DMS114 treated with DMSO at 0.1 percent for 48 hours (cell line): ENCODE data around the gene GPN1.
"Not testable (repeated sequence)": the region's sequence is repeated elsewhere in the genome, so short reads cannot be mapped to it uniquely, and the experiment has no call there.

Source experiments
- DNase-seq: peaks from one replicate; lab custom pipeline; 2025; ENCODE audit not compliant: unreplicated experiment; lab: John Stamatoyannopoulos, UW

Gene GPN1

DNA sequence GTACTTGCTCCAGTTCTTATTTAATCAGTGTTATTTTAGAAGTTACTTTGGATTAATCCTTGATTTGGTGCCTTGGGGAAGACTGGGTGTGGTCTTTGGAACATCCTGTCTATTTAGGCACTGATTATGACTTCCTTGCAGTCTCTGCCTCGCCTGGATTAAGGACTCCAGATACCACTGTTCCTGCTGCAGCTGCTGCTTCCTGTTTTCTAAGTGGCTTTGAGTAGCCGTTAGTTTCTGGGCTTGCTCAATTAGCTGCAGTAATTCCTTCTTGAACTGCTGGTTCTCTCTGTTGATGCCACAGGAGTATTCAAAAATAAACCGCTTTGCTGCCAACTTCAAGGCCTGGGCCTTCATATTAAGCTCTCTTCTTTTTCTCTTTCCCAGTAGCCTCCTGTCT lies 1.9 kb upstream of the GPN1 start:
- DNase-seq, result not testable (repeated sequence)

DNA sequence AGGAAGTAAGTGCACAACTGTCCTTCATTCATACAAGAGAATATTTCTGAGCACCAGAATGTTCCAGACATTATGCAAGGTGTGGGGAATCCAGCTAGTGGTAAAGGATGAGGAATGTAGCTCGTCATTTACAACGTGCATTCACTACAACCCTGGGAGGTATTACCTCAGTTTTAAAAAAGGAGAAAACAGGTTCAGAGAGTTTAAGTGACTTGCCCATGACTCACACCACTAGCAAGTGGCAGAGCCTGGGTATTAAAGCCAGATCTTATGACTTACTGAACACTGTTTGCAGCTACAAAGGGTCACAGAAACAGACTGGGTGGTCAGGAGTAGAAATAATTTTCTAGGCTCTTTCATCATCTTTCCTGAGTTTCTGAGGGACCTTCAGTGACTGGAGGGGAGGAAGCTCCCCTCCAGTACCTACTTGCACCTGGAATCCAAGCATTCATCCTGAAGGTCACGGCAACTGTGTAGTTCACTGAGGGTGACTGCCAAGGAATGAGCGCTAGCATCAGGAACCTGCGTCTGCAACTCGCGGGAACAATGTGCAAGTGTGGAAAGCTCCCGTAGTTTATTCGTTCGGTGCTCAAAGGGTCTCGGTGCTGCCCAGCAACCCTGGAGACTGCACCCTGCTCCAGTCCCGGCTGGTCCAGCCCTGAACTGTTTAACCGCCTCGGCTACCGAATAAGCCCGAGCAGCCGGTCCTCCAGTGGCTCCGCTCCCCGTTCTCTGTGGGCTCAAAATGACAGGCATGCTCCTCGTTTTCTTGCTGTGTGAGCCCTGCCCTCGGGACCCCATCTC lies 685 bp upstream of the GPN1 start:
- DNase-seq, result no peak

DNA sequence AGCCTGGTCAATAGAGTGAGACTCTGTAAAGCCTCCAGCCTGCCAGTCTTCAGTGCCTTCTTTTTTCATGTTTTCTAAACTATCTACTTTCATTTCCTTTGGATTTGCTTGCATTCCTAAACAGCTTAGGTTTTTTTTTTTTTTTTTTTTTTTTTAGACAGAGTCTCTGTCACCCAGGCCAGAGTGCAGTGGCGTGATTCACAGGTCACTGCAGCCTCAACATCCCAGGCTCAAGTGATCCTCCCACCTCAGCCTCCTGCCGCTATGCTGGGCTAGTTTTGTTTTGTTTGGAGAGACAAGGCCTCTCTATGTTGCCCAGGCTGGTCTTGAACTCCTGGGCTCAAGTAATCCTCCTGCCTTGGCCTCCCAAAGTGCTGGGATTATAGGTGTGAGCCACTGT lies 1.4 kb downstream of the GPN1 start:
- not testable (repeated sequence) for DNase-seq

DNA sequence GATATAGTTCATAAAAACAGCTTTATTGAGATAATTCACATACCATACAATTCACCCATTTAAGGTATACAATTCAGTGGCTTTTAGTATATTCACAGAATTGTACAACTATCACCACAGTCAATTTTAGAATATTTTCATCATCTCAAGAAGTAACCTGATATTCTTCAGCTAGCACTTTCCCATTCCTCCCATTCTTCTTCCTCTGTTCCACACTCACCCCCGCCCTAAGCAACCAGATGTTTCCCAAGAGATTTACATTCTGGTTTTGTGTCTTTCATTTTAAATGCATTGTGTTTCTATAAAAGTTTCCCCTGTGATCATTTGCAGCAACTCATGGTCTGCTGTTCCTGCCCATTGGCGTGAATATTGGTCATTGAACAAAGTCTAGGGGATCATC lies 5.4 kb downstream of the GPN1 start:
- DNase-seq, result no peak

DNA sequence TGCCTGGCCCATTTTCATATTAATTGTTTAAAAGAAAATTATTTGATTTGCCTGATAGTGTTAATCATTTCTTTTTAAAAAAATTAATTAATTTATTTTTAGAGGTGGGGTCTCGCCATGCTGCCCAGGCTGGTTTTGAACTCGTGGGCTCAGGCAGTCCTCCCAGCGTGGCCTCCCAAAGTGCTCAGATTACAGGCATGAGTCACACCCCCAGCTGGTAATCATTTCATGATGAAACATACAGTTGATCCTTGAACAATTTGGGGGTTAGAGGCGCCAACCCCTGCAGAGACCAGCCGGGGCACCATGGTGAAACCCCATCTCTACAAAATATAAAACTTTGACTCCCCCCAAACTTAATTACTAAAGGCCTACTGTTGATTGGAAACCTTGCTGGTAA lies 7.9 kb downstream of the GPN1 start:
- DNase-seq, result no peak

DNA sequence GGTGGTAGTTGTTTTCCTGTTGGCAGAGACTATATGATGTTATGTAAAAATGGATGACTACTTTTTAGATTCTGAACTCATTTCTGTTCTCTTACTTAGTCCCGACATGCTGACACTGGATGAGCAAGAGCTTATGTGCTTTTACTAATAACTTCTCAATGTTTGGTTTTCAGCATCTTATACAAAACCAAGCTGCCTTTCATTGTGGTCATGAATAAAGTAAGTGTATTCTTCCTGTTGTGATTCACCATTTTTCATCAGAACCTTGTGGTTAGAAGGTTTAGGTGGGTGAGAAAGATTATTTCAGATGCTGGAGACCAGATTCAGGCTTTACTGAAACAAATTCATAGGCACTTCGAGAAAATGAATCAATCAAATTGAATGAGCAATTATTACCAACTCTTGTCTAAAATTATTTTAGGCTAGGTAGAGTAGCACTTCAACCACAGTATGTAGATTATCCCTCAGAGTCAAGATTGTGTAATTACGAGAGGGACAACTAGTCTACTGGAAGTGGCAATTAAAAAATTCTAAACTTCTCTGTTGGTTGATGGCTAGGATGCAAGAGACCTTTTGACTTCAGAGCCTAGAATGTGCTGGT lies 9.3 kb downstream of the GPN1 start:
- DNase-seq, result no peak

DNA sequence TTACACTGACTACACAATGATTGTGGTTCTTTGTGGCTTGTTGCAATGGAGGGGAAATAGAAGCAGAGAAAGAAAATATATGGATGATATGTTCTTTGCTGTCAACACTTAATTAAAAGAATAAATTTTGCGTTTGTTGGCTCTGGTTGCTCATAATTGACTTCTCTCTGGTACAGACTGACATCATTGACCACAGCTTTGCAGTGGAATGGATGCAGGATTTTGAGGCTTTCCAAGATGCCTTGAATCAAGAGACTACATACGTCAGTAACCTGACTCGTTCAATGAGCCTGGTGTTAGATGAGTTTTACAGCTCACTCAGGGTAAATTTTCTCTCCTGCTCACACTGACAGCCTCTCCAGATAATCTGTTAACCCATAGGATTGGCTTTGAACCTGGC lies 9.9 kb downstream of the GPN1 start:
- no peak for DNase-seq

DNA sequence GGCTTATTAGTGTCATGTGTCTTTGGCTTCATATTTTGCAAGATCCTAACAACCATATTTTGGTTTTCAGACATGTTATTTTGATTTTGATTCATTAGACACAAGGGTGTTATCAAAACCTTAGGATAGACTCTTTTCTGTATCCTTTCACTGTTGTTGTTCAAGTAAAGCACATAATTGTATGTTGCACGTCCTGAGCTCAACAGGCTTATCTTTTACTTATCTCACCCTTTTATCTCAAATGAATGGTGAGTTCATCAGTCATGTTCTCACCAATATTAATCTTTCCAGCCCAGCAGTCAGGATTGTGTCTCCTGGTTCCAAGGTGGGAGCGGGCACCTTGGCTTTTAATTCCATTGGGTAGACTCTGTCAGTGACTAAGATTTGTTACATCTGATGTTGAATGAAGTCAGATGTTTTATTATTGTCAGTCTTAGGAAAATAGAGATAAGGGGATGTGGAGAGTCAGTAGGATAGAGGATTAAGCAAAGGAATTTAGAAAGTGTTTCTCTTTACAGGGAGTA lies 11.9 kb downstream of the GPN1 start:
- no peak for DNase-seq

DNA sequence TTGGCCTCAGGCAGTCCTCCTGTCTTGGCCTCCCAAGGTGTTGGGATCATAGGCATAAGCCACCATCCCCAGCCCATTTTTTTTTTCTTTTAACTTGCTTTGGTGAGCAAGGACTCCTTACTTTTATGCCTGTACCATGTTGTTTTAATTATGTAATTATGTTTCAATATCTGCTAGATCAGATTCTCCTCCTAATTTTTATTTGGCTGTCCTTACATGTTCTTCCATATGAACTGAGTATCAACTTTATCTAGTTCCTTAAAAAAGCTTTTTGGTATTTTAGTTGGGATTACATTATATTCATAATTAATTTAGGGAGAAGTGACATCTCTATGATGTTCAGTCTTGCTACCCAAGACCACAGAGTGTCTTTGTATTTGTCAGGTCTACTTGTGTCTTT lies 16.3 kb downstream of the GPN1 start:
- no peak for DNase-seq

DNA sequence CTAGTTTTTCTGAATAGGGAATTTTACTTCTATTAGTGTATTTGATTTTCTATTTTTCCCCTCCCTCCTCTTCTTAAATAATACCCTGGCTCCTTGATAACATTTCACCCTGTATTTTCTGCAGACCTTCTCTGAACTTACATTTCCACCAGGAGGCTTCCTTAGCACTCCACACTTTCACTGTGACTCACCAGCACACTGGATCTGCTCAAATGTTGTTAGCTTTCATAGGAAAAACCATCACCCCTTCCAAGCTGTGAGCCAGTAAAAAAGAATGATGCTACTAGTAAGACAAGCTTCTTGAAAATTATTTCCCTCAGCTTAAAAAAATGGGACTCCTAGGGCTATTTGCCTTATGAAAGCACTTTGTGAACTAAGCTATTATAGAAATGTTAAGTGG lies 18.4 kb downstream of the GPN1 start:
- no peak for DNase-seq

DNA sequence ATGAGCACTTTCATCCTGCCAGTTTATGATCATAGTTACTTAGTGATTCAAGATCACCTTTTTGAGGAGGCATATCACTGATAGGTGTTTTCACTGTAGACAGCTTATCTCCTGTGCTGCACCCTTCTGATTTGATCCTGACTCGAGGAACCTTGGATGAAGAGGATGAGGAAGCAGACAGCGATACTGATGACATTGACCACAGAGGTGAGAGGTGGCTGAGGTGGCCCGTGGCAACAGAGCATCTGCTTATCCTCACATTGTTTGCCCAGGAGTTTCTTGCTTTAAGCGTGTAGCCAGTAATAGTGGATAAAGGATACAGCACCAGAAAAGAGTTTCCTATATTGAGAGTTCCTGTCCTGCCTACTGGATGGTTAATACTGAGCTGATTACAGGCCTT lies 18.9 kb downstream of the GPN1 start:
- DNase-seq, result no peak

DNA sequence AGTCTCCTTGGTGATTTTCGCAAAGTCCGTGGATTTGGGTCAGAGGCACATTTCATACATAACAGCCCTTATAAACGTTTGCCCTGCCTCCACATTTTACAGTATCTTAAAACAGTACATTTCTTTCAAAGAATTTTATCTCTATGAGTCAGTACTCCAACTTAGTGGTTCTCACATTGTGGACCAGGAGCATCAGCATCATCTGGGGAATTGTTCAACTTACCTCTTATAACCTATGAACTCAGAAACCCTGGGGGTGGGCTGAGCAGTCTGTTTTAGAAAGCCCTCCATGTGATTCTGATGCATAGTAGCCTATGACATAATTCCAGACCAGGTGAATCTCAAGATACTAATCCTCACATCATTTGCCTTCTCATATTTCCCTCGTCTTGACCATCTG lies 22.2 kb downstream of the GPN1 start:
- no peak for DNase-seq

DNA sequence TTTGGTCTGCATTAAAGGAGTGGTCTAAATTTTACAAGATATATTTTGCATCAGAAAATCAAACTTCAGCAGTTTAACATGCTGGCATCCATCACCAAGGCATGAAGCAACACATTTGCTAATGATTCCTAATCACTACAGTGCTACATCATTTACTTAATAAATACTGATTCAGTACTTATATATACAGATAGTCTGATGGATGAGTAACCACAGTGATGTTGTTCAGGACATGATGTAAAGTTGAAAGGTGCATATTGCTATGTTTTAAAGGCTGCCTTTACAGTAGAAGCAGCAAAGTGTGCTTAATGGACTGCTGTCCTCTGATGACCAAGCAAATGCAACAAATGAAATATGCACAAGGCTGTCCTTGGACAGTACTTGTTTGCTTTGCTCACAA lies 23.5 kb downstream of the GPN1 start:
- no peak for DNase-seq

DNA sequence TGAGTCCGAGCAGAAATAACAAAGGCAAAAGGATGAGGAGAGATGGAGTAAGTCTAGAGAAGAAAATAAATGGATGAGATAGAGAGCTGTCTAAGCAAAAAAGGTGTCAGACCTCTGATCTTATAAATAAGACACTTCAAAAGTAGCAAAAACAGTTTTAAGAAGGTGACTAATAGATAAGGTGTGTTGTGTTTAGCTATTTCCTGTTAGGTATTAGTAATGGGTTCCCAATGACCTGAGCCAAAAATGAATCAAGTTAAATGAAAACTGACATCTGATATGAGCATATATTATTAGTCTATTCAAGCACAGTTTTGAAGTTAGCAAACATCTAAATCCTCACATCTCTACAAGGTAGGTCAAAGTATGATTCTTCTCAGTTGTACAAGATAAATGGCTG lies 23.9 kb downstream of the GPN1 start:
- DNase-seq, result no peak

DNA sequence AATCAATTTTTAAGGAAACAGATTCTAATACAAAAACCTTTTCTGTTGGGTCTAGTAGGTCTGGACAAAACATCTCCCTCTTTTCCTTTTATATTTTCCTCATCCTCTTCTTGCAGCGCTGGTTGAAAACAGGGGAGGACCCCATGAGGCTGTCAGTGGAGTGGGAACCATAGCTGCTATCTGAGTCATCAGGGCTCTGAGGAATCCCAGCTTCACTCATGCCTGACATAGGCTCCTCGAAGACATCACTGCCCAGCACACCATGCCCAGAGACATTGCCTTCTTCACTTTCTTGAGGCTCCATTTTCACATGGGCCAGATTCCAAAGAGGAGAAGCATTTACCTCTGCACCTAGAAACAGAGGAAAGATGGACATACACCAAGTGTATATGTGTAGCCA lies 24.5 kb downstream of the GPN1 start:
- no peak for DNase-seq

DNA sequence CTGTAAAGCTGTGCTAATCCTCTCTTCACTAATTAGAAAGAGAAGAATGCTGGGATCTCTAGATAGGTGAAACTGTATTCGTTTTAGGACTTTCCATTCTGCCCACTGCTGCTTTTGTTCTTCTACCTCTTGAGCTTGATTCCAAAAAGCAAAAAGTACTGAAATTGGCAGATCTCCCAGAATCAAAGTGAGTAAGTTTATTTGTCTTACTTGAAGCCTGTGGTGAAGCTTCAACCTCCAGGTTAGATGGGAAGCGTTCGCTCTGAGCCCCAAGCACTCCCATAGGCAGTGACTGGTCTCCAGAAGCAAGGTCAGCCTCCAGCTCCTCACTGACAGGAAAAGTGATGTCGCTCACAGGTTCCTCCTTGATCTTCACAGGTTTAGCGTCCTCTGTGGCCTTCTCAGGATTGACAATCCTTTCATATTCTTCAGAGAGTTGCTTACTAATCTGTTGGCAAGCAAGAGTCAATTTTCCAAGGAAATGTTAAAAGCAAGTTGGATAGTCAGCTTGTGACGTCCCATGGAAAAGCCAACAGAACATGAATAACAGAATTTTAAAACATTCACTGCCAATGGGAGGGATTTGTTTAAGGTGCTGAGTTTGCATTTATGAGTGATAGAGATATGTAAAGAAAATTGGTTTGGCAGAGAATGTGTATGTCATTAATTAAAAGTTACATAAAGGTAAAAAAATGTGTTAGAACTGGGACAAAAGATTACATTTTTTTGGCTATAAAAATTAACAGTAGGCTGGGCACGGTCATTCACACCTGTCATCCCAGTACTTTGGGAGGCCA lies 26.5 kb downstream of the GPN1 start:
- no peak for DNase-seq

DNA sequence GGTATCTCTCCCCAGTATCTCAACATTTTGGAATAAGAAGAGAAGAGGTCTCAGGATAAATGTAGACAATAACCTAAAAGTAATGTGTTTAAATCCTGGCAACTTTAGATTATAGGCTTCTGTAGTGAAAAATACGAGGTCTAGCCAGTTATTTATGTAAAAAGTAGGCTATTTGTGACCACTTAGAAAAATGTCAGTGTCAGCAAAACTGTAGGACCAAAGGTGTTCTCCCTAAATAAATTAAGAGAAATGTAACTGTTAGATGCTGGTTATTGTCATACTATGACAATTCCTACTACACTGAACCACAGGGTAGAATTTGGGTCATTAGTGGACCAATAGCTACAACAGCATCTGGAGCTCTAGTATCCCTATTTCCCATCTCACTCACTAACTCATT lies 32.5 kb downstream of the GPN1 start:
- DNase-seq, result no peak

DNA sequence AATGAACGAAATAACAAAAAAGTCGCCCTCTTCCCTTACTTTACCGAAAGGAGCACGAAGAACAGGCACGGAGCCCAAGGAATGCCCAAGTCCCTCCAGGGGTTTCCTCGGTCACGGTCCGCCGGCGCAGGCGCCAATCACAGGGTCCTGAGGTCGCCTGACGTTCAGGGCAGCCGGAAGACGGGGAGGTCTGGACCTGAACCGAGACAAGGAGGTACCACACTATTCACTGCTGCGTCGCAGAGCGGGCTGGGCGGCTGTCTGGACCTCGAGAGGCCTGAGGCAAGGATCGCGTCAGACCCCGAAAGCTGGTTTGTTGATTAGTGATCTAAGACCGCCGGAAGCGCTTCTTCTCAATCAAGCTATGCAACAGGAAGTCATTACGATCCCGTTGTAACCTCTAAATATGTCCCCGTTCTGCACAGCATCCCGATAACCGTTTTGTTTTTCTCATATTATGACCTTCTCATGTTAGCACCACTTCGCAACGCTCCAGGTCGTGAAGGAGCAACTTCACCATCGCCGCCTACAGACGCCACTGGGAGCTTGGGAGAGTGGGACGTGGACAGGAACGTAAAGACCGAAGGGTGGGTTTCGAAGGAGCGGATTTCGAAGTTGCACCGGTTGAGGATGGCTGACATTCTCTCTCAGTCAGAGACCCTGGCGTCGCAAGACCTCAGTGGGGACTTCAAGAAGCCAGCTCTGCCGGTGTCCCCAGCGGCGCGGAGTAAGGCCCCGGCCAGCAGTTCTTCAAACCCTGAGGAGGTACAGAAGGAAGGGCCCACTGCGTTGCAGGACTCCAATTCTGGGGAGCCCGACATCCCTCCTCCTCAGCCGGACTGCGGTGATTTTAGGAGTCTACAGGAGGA lies 34.7 kb downstream of the GPN1 start, which contains the start of the genes SLC4A1AP and SUPT7L:
SLC4A1AP (plus strand) TSS at position 605 of the 869 bp plus-strand sequence; CDS start at position 631, 26 bp downstream.
SUPT7L (minus strand) TSS at position 330 of the 869 bp plus-strand sequence. CDS start 1,422 bp downstream, outside the sequence.
- peak; percentile 84 for DNase-seq

DNA sequence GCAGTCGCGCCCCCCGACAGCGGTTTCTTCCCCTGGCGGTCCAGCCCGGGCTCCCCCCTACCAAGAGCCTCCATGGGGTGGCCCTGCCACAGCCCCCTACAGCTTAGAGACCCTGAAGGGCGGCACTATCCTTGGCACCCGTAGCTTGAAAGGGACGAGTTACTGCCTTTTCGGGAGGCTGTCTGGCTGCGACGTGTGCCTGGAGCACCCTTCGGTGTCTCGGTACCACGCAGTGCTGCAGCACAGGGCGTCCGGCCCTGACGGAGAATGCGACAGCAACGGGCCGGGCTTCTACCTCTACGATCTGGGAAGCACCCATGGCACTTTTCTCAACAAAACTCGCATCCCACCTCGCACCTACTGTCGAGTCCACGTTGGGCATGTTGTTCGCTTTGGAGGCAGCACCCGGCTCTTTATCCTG lies 35.3 kb downstream of the GPN1 start:
- no peak for DNase-seq

DNA sequence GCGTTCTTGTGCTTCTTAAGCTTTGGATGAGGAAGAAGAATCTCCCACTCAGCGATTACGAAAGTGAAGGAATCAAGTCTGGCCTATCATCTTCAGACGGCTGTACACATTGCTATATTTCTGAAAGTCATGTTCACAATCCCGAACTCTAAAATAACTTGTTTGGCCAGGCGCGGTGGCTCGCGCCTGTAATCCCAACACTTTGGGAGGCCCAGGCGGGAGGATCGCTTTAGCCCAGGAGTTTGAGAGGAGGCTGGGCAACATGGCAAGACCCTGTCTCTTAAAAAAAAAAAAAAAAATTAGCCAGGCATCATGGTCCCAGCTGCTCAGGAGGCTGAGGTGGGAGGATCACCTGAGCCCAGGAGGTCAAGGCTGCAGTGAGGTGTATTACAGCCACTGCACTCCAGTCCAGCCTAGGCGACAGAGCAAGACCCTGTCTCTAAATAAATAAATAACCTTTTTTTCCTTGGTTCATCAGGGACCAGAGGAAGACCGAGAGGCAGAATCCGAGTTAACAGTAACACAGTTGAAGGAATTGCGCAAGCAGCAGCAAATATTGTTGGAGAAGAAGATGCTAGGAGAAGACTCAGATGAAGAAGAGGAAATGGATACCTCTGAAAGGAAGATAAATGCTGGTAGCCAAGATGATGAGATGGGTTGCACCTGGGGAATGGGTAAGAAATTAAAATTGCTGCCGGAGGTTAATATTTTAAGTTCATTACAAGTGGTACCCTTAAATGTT lies 35.9 kb downstream of the GPN1 start:
- no peak for DNase-seq
